DOHH2 (cell line): Measurements from ENCODE around the gene TJP2.

Source experiments
- H3F3A ChIP-seq: fragments of 200-600 bp; sonication (generic), shearing (Covaris generic); 2 replicates; pipeline ENCODE4 v1.6.0; 2016; ENCODE audit warnings: antibody characterized with exemption, mild to moderate bottlenecking; ENCODE audit not compliant: control insufficient read depth, insufficient read depth
- H3K27ac ChIP-seq: fragments of 200-600 bp; sonication (generic); 2 replicates; pipeline ENCODE4 v1.5.1; 2014; ENCODE audit warnings: low read depth, mild to moderate bottlenecking, low read length, moderate library complexity
- H3K27me3 ChIP-seq: fragments of 200-600 bp; sonication (generic); 2 replicates; pipeline ENCODE4 v1.6.1; 2014; ENCODE audit warnings: mild to moderate bottlenecking, low read length, mixed read lengths; ENCODE audit not compliant: control insufficient read depth
- H3K36me3 ChIP-seq: fragments of 200-600 bp; sonication (generic); 2 replicates; pipeline ENCODE4 v1.6.1; 2014; ENCODE audit warnings: mild to moderate bottlenecking, low read length, moderate library complexity, mixed read lengths; ENCODE audit not compliant: control insufficient read depth
- H3K4me1 ChIP-seq: fragments of 200-600 bp; sonication (generic); 2 replicates; pipeline ENCODE4 v1.6.1; 2014; ENCODE audit warnings: mild to moderate bottlenecking, low read length, mixed read lengths; ENCODE audit not compliant: control insufficient read depth
- H3K4me2 ChIP-seq: fragments of 200-600 bp; sonication (generic); 2 replicates; pipeline ENCODE4 v1.6.0; 2014; ENCODE audit warnings: mild to moderate bottlenecking, low read length, moderate library complexity
- H3K4me3 ChIP-seq: fragments of 200-600 bp; sonication (generic); 2 replicates; pipeline ENCODE4 v1.5.1; 2014; ENCODE audit warnings: mild to moderate bottlenecking, low read length, mixed read lengths
- H3K79me2 ChIP-seq: fragments of 200-600 bp; sonication (generic); 2 replicates; pipeline ENCODE4 v1.6.1; 2014; ENCODE audit warnings: mild to moderate bottlenecking, low read length, mixed read lengths; ENCODE audit not compliant: control insufficient read depth
- H3K9me2 ChIP-seq: fragments of 200-600 bp; sonication (generic); replicated peaks from 2 replicates; pipeline ENCODE4 v1.6.1; 2014; ENCODE audit warnings: mild to moderate bottlenecking, low read length, mixed read lengths; ENCODE audit not compliant: control insufficient read depth
- H3K9me3 ChIP-seq: fragments of 200-600 bp; sonication (generic); 2 replicates; pipeline ENCODE4 v1.6.1; 2014; ENCODE audit warnings: antibody characterized with exemption, low read length, mixed read lengths; ENCODE audit not compliant: control insufficient read depth, insufficient read depth
- H4K20me1 ChIP-seq: fragments of 200-600 bp; sonication (generic); 2 replicates; pipeline ENCODE4 v1.6.0; 2014; ENCODE audit warnings: low read depth, mild to moderate bottlenecking, antibody characterized with exemption, low read length, moderate library complexity; ENCODE audit not compliant: control insufficient read depth, insufficient read depth
- CTCF ChIP-seq: fragments of 200-600 bp; sonication (generic); IDR thresholded peaks from one replicate; pipeline ENCODE4 v1.5.1; 2014; ENCODE audit warnings: antibody characterized with exemption, mild to moderate bottlenecking, low read depth, low read length; ENCODE audit not compliant: poor library complexity, severe bottlenecking
- EZH2phosphoT487 ChIP-seq: fragments of 200-600 bp; sonication (generic); IDR thresholded peaks from 2 replicates; pipeline ENCODE4 v1.6.1; 2017; ENCODE audit warnings: borderline replicate concordance, mild to moderate bottlenecking, antibody characterized with exemption, low read length, moderate library complexity, mixed read lengths

TJP2 gene

GRCh38 chr9:69207503-69207902 lies 33.4 kb downstream of the TJP2 start:
- Histone ChIP-seq H3K27me3 (no peaks in the 10 kb centered on the region), H3K36me3 (no peaks in the 10 kb centered on the region), H3K9me2 (no peaks in the 10 kb centered on the region), H3K4me2 (no peak overlapping the region), H3K27ac (no peak overlapping the region), H3K79me2 (peaks cover 10% of the 10 kb centered on the region), H4K20me1 (peaks cover 6% of the 10 kb centered on the region; the same call in 1 of the 2 replicates), H3F3A (no peaks in the 10 kb centered on the region), H3K4me3 (no peak overlapping the region), H3K4me1 (no peaks in the 10 kb centered on the region), H3K9me3 (no peaks in the 10 kb centered on the region)
- TF ChIP-seq EZH2phosphoT487 = no peak
- TF ChIP-seq CTCF = no peak

GRCh38 chr9:69211424-69212036 lies 37.5 kb downstream of the TJP2 start:
- Histone ChIP-seq H3K27ac (no peak overlapping the region), H3K27me3 (no peaks in the 10 kb centered on the region), H3K4me1 (no peaks in the 10 kb centered on the region), H3F3A (no peaks in the 10 kb centered on the region), H4K20me1 (peaks cover 6% of the 10 kb centered on the region; the same call in 1 of the 2 replicates), H3K79me2 (peaks cover 7% of the 10 kb centered on the region), H3K4me3 (no peak overlapping the region), H3K9me3 (no peaks in the 10 kb centered on the region), H3K36me3 (no peaks in the 10 kb centered on the region), H3K9me2 (no peaks in the 10 kb centered on the region), H3K4me2 (no peak overlapping the region)
- TF ChIP-seq CTCF = no peak
- no peak for TF ChIP-seq EZH2phosphoT487

- Histone ChIP-seq H3K27ac (no peak overlapping the region), H3K36me3 (peaks cover 4% of the 10 kb centered on the region), H3F3A (no peaks in the 10 kb centered on the region), H3K4me1 (no peaks in the 10 kb centered on the region), H3K4me2 (no peak overlapping the region), H3K4me3 (no peak overlapping the region), H3K79me2 (no peaks in the 10 kb centered on the region; the same call in 1 of the 2 replicates), H4K20me1 (no peaks in the 10 kb centered on the region), H3K9me3 (no peaks in the 10 kb centered on the region), H3K27me3 (no peaks in the 10 kb centered on the region), H3K9me2 (no peaks in the 10 kb centered on the region)
- TF ChIP-seq EZH2phosphoT487 (no peak), CTCF (no peak)
These were observed 39.6 kb downstream of the TJP2 start for GRCh38 chr9:69213647-69214046.
